GM23338 (cell line): ENCODE data around the gene SLC16A6.

Source experiments
- CTCF ChIP-seq, 2 experiments: fragments of 200-600 bp in 1 of 2; sonication (generic) in 1 of 2; conservative IDR thresholded peaks; 2 replicates each; pipeline versions ENCODE4 v1.5.1 to v1.6.1; 2016 to 2017; ENCODE audit warnings: antibody characterized with exemption in 2 of 2, low read depth in 2 of 2, mild to moderate bottlenecking in 2 of 2, moderate library complexity in 1 of 2
- EZH2 ChIP-seq: fragments of 200-600 bp; sonication (generic); IDR thresholded peaks from one replicate; pipeline ENCODE4 v1.8.0; 2017; ENCODE audit warnings: antibody characterized with exemption, mild to moderate bottlenecking, low read depth; ENCODE audit not compliant: unreplicated experiment
- REST ChIP-seq: IDR thresholded peaks from one replicate; pipeline ENCODE4 v1.6.1; 2018; ENCODE audit warnings: antibody characterized with exemption; ENCODE audit not compliant: unreplicated experiment

GRCh38 chr17:68260051-68260762, 30.7 kb downstream of the SLC16A6 start:
- TF ChIP-seq CTCF (conservative IDR thresholded peaks at IDR 0.05; ENCODE audit: low read depth in 2 of 2) (no peak), REST (no peak), EZH2 (no peak)
